Liver (tissue), 3 donors: Measurements from ENCODE around the gene TMPRSS3.

Experiments
- EGR1 ChIP-seq, 2 donors: IDR thresholded peaks; 2 replicates each; pipeline ENCODE4 v1.6.1; 2016 to 2018; ENCODE audit warnings: antibody characterized with exemption in 2 of 2, low read depth in 2 of 2
- GABPA ChIP-seq, 2 donors: IDR thresholded peaks in 1 of 2; conservative IDR thresholded peaks in 1 of 2; 2 replicates each; pipeline ENCODE4 v1.6.1; 2016; ENCODE audit warnings: antibody characterized with exemption in 2 of 2, mild to moderate bottlenecking in 1 of 2, moderate library complexity in 1 of 2
- JUND ChIP-seq, 2 donors: IDR thresholded peaks; 2 replicates each; pipeline ENCODE4 v1.6.1; 2016; ENCODE audit warnings: antibody characterized with exemption in 2 of 2
- NR2F2 ChIP-seq: IDR thresholded peaks from 2 replicates; pipeline ENCODE4 v1.6.1; 2016; ENCODE audit warnings: antibody characterized with exemption
- RAD21 ChIP-seq, 2 donors: IDR thresholded peaks; 2 replicates each; pipeline ENCODE4 v1.6.1; 2016; ENCODE audit warnings: antibody characterized with exemption in 2 of 2, mild to moderate bottlenecking in 2 of 2
- SP1 ChIP-seq: IDR thresholded peaks from 2 replicates; pipeline ENCODE4 v1.6.1; 2018; ENCODE audit warnings: antibody characterized with exemption, mild to moderate bottlenecking
- TAF1 ChIP-seq: conservative IDR thresholded peaks from 2 replicates; pipeline ENCODE4 v1.6.1; 2016; ENCODE audit warnings: antibody characterized with exemption, mild to moderate bottlenecking
- YY1 ChIP-seq: IDR thresholded peaks from 2 replicates; pipeline ENCODE4 v1.6.1; 2016; ENCODE audit warnings: antibody characterized with exemption, mild to moderate bottlenecking
- TF ChIP-seq, protein P1 (sequence below): IDR thresholded peaks from 2 replicates; pipeline ENCODE4 v1.6.1; 2016; ENCODE audit warnings: antibody characterized with exemption
- TF ChIP-seq, protein P2 (sequence below): IDR thresholded peaks from 2 replicates; pipeline ENCODE4 v1.6.1; 2016; ENCODE audit warnings: antibody characterized with exemption, mild to moderate bottlenecking
- TF ChIP-seq, protein P3 (sequence below): fragments of 150-350 bp; IDR thresholded peaks from 2 replicates; pipeline ENCODE4 v1.5.1; 2017; ENCODE audit warnings: improper control_type of control experiment, low read depth, low read length; ENCODE audit not compliant: missing input control
- TF ChIP-seq, protein P4 (sequence below): IDR thresholded peaks from 2 replicates; pipeline ENCODE4 v1.6.1; 2016; ENCODE audit warnings: antibody characterized with exemption
- TF ChIP-seq, protein P5 (sequence below): IDR thresholded peaks from 2 replicates; pipeline ENCODE4 v1.6.1; 2016; ENCODE audit warnings: antibody characterized with exemption
- donor health status: healthy.
- donor health status: healthy.

DNA sequence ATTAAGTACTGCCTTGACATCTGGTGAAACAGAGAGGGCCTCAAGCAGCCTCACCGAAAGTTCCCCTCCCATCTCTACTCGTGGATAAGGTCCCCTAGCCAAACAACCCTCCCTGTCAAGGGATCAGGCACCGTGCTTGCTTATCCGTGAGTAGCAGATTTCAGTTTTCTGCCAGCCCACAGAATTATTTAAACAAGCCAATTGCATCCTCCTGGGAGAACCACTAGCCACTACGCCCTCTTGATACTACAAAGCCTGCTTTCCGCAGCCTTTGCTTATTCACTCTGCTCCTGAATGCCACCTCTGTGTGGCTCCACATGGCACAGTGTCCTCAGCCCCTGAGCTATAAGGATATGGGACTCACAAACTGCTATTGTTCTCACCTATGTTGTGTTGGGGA lies 39.2 kb downstream of the TMPRSS3 start:
- TF ChIP-seq, protein P1, sequence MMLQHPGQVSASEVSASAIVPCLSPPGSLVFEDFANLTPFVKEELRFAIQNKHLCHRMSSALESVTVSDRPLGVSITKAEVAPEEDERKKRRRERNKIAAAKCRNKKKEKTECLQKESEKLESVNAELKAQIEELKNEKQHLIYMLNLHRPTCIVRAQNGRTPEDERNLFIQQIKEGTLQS: no peak
- TF ChIP-seq, protein P2, sequence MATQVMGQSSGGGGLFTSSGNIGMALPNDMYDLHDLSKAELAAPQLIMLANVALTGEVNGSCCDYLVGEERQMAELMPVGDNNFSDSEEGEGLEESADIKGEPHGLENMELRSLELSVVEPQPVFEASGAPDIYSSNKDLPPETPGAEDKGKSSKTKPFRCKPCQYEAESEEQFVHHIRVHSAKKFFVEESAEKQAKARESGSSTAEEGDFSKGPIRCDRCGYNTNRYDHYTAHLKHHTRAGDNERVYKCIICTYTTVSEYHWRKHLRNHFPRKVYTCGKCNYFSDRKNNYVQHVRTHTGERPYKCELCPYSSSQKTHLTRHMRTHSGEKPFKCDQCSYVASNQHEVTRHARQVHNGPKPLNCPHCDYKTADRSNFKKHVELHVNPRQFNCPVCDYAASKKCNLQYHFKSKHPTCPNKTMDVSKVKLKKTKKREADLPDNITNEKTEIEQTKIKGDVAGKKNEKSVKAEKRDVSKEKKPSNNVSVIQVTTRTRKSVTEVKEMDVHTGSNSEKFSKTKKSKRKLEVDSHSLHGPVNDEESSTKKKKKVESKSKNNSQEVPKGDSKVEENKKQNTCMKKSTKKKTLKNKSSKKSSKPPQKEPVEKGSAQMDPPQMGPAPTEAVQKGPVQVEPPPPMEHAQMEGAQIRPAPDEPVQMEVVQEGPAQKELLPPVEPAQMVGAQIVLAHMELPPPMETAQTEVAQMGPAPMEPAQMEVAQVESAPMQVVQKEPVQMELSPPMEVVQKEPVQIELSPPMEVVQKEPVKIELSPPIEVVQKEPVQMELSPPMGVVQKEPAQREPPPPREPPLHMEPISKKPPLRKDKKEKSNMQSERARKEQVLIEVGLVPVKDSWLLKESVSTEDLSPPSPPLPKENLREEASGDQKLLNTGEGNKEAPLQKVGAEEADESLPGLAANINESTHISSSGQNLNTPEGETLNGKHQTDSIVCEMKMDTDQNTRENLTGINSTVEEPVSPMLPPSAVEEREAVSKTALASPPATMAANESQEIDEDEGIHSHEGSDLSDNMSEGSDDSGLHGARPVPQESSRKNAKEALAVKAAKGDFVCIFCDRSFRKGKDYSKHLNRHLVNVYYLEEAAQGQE: no peak
- TF ChIP-seq, protein P3, sequence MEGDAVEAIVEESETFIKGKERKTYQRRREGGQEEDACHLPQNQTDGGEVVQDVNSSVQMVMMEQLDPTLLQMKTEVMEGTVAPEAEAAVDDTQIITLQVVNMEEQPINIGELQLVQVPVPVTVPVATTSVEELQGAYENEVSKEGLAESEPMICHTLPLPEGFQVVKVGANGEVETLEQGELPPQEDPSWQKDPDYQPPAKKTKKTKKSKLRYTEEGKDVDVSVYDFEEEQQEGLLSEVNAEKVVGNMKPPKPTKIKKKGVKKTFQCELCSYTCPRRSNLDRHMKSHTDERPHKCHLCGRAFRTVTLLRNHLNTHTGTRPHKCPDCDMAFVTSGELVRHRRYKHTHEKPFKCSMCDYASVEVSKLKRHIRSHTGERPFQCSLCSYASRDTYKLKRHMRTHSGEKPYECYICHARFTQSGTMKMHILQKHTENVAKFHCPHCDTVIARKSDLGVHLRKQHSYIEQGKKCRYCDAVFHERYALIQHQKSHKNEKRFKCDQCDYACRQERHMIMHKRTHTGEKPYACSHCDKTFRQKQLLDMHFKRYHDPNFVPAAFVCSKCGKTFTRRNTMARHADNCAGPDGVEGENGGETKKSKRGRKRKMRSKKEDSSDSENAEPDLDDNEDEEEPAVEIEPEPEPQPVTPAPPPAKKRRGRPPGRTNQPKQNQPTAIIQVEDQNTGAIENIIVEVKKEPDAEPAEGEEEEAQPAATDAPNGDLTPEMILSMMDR: no peak
- TF ChIP-seq EGR1 (IDR thresholded peaks at IDR 0.05; ENCODE audit: low read depth in 2 of 2): no peak
- TF ChIP-seq TAF1: no peak
- no peak for TF ChIP-seq NR2F2
- no peak for TF ChIP-seq SP1
- no peak for TF ChIP-seq GABPA (IDR thresholded peaks at IDR 0.05 in 1 of 2, conservative IDR thresholded peaks at IDR 0.05 in 1 of 2)
- TF ChIP-seq YY1: no peak
- TF ChIP-seq JUND (IDR thresholded peaks at IDR 0.05): no peak
- TF ChIP-seq, protein P4, sequence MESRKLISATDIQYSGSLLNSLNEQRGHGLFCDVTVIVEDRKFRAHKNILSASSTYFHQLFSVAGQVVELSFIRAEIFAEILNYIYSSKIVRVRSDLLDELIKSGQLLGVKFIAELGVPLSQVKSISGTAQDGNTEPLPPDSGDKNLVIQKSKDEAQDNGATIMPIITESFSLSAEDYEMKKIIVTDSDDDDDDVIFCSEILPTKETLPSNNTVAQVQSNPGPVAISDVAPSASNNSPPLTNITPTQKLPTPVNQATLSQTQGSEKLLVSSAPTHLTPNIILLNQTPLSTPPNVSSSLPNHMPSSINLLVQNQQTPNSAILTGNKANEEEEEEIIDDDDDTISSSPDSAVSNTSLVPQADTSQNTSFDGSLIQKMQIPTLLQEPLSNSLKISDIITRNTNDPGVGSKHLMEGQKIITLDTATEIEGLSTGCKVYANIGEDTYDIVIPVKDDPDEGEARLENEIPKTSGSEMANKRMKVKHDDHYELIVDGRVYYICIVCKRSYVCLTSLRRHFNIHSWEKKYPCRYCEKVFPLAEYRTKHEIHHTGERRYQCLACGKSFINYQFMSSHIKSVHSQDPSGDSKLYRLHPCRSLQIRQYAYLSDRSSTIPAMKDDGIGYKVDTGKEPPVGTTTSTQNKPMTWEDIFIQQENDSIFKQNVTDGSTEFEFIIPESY: no peak
- TF ChIP-seq, protein P5, sequence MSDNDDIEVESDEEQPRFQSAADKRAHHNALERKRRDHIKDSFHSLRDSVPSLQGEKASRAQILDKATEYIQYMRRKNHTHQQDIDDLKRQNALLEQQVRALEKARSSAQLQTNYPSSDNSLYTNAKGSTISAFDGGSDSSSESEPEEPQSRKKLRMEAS: no peak
- no peak for TF ChIP-seq RAD21 (IDR thresholded peaks at IDR 0.05)
